Osteoblast (primary cell): ENCODE results near the gene CAPZB. TPM values are rescaled to one million over a fixed set of nuclear protein-coding genes. Genes with fewer than 3 reads are reported as not detected.
"Not testable (repeated sequence)": the region's sequence is repeated elsewhere in the genome, so short reads cannot be mapped to it uniquely, and the experiment has no call there.

Experiments
- DNase-seq: peaks from one replicate; pipeline ENCODE4 v3.0.0; 2011; ENCODE audit warnings: low spot score, mixed read lengths; ENCODE audit not compliant: insufficient read length; ENCODE audit errors: missing footprints
- H2AFZ ChIP-seq: 2 replicates; pipeline ENCODE4 v1.6.0; 2011; ENCODE audit warnings: mild to moderate bottlenecking, low read length
- H3K27ac ChIP-seq: 2 replicates; pipeline ENCODE4 v1.5.1; 2011; ENCODE audit warnings: mild to moderate bottlenecking, low read depth, low read length, moderate library complexity
- H3K27me3 ChIP-seq: 2 replicates; pipeline ENCODE4 v1.6.0; 2012; ENCODE audit warnings: mild to moderate bottlenecking, control low read depth, inconsistent platforms, low read length, moderate library complexity; ENCODE audit not compliant: insufficient read depth
- H3K36me3 ChIP-seq: 2 replicates; pipeline ENCODE4 v1.5.1; 2011; ENCODE audit warnings: mild to moderate bottlenecking, low read length, control low read depth, moderate library complexity; ENCODE audit not compliant: insufficient read depth
- H3K4me1 ChIP-seq: 2 replicates; pipeline ENCODE4 v1.5.1; 2011; ENCODE audit warnings: mild to moderate bottlenecking, low read length, control low read depth, moderate library complexity; ENCODE audit not compliant: insufficient read depth
- H3K4me2 ChIP-seq: 2 replicates; pipeline ENCODE4 v1.6.0; 2011; ENCODE audit warnings: mild to moderate bottlenecking, low read length; ENCODE audit not compliant: insufficient read depth
- H3K4me3 ChIP-seq: fragments of 200-600 bp; sonication (generic); 3 replicates; pipeline ENCODE4 v1.5.1; 2012; ENCODE audit warnings: mild to moderate bottlenecking, low read length, inconsistent platforms; ENCODE audit not compliant: insufficient read depth
- H3K79me2 ChIP-seq: 2 replicates; pipeline ENCODE4 v1.6.0; 2012; ENCODE audit warnings: mild to moderate bottlenecking, low read length, control low read depth, inconsistent platforms; ENCODE audit not compliant: insufficient read depth
- H3K9me3 ChIP-seq: 2 replicates; pipeline ENCODE4 v1.5.1; 2011; ENCODE audit warnings: low read depth, low read length, control low read depth
- H4K20me1 ChIP-seq: 2 replicates; pipeline ENCODE4 v1.6.0; 2012; ENCODE audit warnings: mild to moderate bottlenecking, low read length, control low read depth; ENCODE audit not compliant: insufficient read depth
- CTCF ChIP-seq: IDR thresholded peaks from 2 replicates; pipeline ENCODE4 v1.5.1; 2011; ENCODE audit warnings: mild to moderate bottlenecking, low read depth, low read length, moderate library complexity; ENCODE audit errors: extremely low read depth
- total RNA-seq: library from RNA; depleted of rRNA; stranded (reverse); fragments of >200 nt; gene quantifications from 2 replicates; pipeline ENCODE4 v1.2.3, GENCODE V29; 2012

Gene CAPZB
- total RNA-seq, 1 donor = 217 TPM

- H3K27ac ChIP-seq = peak overlapping the region; percentile 72
- TF ChIP-seq CTCF = no peak
- H3K4me1 ChIP-seq = peaks cover 21% of the 10 kb centered on the region
- no peaks in the 10 kb centered on the region for H4K20me1 ChIP-seq
- H3K9me3 ChIP-seq = no peaks in the 10 kb centered on the region
- peak overlapping the region; percentile 1 for H3K4me2 ChIP-seq
- H2AFZ ChIP-seq = peak overlapping the region; percentile 17
- no peak overlapping the region for H3K4me3 ChIP-seq
- DNase-seq = peak; percentile 76
- no peaks in the 10 kb centered on the region for H3K27me3 ChIP-seq
- no peaks in the 10 kb centered on the region for H3K36me3 ChIP-seq
- no peaks in the 10 kb centered on the region for H3K79me2 ChIP-seq
These were observed 27.2 kb upstream of the CAPZB start for GRCh38 chr1:19512545-19512944.

DNA sequence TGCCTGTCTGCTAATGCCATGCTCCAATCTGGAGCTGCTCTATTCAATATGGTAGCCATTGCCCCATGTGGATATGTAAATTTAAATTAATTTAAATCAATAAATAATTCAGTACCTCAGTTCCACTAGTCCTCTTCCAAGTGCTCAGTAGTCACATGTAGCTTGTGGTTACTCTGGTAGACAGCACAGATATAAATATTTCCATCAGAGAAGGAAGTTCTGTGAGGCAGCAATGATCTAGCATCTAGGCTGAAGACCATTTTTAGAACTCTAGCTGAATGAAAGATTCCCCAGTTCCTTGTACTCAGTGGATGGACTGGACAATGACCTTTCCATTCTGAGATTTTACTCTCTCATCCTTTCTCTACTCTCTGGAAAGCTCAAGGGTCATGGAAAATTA, 25.8 kb upstream of the CAPZB start:
- no peaks in the 10 kb centered on the region for H3K36me3 ChIP-seq
- H3K9me3 ChIP-seq = no peaks in the 10 kb centered on the region
- H3K27me3 ChIP-seq = no peaks in the 10 kb centered on the region
- no peak overlapping the region for H2AFZ ChIP-seq
- H4K20me1 ChIP-seq = no peaks in the 10 kb centered on the region
- DNase-seq = no peak
- no peak overlapping the region for H3K4me2 ChIP-seq
- no peak overlapping the region for H3K27ac ChIP-seq
- H3K4me1 ChIP-seq = peaks cover 21% of the 10 kb centered on the region
- H3K79me2 ChIP-seq = no peaks in the 10 kb centered on the region
- no peak overlapping the region for H3K4me3 ChIP-seq
- TF ChIP-seq CTCF = no peak

- H3K27ac ChIP-seq = peak overlapping the region; percentile 39
- peaks cover 29% of the 10 kb centered on the region for H3K4me1 ChIP-seq
- not testable (repeated sequence) for H4K20me1 ChIP-seq
These were observed 24.3 kb upstream of the CAPZB start for GRCh38 chr1:19509647-19510046.

DNA sequence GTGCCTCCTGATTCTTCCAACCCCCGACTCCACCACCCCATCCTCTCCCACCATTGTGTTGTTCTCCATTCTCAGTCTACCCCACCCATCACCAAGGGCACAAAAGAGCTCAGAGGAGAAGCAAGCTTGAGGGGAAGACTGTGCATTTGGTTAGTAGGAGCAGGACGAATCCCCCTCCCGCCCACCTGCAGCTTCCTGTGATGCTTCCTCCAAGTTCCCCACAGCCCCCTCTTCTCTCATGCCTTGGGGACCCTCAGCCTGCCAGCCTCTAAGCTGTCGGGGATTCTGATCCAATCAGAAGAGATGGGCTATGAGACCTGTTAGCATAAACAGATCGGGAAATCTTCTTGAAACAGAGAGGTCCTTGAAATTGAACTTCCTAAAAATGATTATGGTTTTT, 22.2 kb upstream of the CAPZB start:
- TF ChIP-seq CTCF = no peak
- H2AFZ ChIP-seq = no peak overlapping the region
- no peak for DNase-seq
- H3K27ac ChIP-seq = no peak overlapping the region
- H3K4me3 ChIP-seq = no peak overlapping the region
- no peaks in the 10 kb centered on the region for H4K20me1 ChIP-seq
- H3K27me3 ChIP-seq = no peaks in the 10 kb centered on the region
- no peaks in the 10 kb centered on the region for H3K9me3 ChIP-seq
- H3K4me2 ChIP-seq = no peak overlapping the region
- H3K79me2 ChIP-seq = no peaks in the 10 kb centered on the region
- H3K4me1 ChIP-seq = peaks cover 22% of the 10 kb centered on the region
- H3K36me3 ChIP-seq = no peaks in the 10 kb centered on the region

More at GRCh38 chr1:19509647-19510046, 24.3 kb upstream of the CAPZB start:
- H3K4me3 ChIP-seq, H3K9me3 ChIP-seq, DNase-seq, H3K36me3 ChIP-seq, H2AFZ ChIP-seq, H3K79me2 ChIP-seq, H3K4me2 ChIP-seq, H3K27me3 ChIP-seq: not testable (repeated sequence)
